Stimulated activated CD8-positive, alpha-beta memory T cell treated with anti-CD3 and anti-CD28 coated beads, Interleukin-12 subunit alpha, Interleukin-12 subunit beta, amount 100 ng/mL, for 24 hours (primary cell): ENCODE data around the gene FGD1.
"Not testable (repeated sequence)": the region's sequence is repeated elsewhere in the genome, so short reads cannot be mapped to it uniquely, and the experiment has no call there.

Experiments
- DNase-seq: peaks from one replicate; pipeline ENCODE4 v3.0.0-alpha.2; 2020; ENCODE audit errors: extremely low read depth

Gene FGD1

DNA sequence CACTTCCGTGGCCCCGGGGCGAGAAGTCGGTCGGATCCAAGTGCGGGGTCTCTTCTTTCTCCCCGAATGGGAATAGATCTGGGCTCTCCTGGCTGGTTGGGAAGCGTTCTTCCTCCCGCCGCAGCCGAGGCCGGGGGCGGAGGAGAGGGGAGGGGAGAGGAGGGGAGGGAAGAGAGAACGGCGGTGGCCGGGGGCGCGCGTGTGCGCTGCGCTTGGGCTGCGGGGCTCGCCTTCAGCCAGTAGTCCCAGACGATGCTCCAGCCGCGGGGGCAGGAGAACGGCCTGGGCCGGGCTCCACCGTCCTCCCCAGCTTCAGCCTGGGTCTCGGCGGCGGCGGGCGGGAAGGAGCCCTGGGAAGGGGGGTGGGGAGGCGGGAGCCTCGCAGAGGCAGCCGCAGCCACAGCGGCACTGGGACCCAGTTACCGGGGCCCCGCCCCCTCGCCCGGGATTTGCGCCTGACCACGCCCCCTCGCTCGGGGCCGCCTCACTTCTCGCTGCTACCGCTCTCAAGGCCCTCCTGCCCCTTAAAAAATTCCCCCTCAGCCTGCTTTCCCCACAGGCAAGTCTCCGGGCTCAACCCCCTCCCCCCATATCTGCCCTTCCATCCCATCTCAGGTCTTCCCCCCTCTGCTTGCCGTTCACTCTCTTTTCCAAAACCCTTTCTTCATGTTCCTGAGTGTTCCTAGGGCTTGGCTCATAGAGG, at the start of gene FGD1:
TSS of gene FGD1 (minus strand) at position 421 of the 703 bp plus-strand sequence. CDS start 802 bp downstream, outside the sequence.
- no peak for DNase-seq

DNA sequence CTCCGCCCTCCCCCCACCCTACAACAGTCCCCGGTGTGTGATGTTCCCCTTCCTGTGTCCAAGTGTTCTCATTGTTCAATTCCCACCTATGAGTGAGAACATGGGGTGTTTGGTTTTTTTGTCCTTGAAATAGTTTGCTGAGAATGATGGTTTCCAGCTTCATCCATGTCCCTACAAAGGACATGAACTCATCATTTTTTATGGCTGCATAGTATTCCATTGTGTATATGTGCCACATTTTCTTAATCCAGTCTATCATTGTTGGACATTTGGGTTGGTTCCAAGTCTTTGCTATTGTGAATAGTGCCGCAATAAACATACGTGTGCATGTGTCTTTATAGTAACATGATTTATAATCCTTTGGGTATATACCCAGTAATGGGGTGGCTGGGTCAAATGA, 46.2 kb upstream of the FGD1 start:
- not testable (repeated sequence) for DNase-seq

DNA sequence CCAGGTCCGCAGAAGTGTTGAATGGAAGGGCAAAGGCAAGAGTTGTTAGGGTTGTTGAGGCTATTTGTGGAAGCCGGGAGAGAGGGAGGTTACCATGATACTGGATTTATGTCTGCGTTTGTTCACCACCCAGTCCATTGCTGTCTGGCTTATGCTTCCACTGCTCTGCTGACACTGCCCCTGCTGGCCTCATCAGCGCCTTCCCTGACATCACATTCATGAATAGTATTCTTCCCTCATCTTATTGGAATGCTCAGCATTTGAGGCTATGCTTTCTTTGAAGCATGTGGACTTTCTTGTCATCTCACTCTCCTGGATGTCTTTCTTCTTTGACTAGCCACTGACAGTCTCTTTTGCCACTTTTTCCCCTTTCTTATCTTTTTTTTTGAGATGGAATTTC, 44.3 kb upstream of the FGD1 start:
- DNase-seq = no peak

DNA sequence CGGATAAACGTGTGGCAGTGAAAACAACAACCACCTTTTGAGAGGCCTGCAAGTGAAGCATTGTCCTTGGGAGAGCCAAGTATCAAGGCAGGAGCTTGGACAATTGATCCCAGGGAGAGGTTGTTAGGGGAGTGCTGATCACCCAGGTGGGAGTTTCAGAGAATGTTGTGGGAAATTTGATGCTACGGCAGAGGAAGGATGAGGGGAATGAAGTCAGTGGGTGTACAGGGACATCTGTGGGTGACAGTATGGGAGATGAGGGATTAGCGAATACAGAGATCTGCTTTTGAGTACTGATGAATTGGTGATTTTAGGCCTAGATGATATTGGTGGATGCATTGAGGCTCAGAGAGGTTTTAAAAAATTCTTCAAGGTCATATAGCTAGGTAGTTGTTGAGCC, 38.2 kb upstream of the FGD1 start:
- DNase-seq = no peak

DNA sequence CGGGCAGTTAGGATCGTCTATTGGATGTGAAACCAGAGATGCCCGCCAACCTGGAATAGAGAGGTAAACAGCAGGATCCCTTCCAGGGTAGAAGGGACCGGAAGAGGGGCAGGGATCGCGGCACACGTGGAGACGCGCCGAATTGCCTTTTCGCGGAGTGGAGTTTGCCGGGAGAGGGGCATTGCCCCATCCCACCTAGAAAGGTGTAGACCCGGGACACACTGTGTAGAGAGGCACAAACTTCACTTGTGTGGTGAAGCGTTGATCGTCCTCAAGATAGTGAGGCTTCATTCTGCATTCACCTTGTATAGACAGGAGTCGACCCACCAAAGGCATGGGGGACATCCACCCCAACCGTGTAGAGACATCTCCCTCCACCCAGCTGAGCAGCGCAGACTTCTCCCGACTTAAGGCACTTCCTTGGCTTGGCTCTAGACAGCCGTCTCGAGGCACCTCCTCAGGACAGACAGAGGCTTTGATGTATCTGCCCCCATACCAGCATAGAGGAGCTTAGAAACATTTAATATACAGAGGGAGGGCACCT, 34.4 kb upstream of the FGD1 start:
- DNase-seq = no peak

DNA sequence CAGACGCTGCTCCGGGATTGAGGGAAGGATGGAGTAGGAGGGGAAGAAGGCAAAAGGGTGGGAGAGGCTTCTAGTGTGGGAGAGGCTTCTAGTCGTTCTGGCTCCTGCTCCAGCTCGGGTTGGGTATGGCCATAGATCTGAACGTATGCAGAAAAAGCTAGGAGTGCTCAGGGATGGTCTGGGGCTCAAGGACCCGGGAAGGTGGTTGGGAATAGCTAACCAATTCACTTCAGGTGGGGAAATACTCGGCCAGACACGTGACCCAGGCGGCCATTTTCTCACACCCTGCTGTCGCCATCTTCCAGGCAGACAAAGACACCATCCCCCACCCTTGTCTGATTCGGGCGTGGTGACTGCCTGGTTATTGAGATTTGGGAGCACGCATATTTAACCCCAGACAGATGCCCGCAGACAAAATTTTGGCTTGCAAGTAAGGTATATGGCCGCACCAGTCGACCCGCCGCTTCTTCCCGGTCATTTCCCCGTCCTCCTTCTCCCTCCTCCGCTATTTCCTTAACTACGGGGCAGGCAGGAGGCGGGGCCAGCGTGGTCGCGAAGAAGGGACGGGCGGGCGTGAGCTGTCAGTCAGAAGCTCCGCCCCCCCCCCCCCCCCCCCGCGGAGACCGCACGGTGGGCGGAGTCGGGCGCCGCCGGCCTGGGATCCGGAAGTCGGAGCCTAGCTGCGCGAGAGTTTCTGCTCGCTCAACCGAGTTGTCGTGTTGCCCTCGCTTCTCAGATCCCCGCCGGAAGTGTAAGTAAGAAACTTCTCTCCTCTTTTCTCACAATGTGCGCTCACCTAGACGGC, 33.7 kb upstream of the FGD1 start, which contains the start of gene GNL3L:
TSS of gene GNL3L (plus strand) at position 668 of the 805 bp plus-strand sequence. CDS start 2,348 bp downstream, outside the sequence.
- peak; percentile 53 for DNase-seq

DNA sequence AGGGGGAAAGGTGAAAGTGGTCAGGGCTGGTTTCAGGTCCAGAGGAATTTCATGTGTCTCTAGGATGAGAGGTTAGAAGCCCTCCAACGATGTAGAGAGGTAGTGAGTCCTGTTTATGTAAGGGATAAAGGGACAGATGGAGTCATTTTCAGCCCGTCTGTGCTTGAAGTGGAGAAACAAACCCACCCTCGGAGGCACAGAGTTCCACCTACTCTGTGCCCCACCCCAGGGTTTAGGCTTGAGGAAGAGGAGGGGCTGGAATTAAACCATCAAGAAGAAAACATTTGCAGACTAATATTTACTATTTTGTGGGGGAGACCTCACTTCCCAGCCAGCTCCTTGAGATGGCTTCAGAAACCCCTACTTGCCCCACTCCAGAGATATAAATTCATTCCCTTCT, 33.1 kb upstream of the FGD1 start:
- no peak for DNase-seq

DNA sequence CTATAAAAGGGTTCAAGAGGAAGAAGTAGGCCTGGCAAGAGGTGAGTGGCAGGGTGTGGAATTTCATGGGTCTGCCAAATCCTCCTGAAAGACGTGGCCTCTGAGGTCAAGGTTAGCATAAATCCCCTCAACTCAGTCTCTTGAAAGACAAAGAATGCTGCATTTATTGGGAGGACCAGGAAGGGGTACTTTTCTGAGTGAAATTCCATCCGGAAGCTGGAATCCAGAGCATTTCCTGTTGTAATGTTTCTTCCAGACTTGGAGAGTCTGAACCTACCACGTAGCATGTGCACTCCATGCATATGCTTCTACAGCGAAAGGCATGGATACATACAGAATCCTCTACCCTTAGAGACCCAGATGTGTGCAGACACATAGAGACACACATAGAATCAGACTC, 13.4 kb upstream of the FGD1 start:
- DNase-seq = no peak

DNA sequence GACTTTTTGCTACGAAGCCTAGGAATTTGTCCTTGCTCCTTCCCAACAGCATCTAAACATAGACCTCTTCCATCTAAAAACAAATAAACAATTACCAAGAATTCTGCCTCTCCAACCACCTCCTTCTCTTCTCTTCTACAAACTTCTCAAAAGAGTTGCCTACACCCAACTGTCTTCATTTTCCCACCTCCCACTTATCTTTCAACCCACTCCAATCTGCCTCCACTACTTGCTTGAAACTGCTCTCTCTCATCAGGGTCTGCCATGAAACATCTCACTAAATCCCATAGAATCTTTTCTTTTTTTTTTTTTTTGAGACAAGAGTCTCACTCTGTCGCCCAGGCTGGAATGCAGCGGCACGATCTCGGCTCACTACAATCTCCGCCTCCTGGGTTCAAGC, 902 bp upstream of the FGD1 start:
- DNase-seq = no peak

DNA sequence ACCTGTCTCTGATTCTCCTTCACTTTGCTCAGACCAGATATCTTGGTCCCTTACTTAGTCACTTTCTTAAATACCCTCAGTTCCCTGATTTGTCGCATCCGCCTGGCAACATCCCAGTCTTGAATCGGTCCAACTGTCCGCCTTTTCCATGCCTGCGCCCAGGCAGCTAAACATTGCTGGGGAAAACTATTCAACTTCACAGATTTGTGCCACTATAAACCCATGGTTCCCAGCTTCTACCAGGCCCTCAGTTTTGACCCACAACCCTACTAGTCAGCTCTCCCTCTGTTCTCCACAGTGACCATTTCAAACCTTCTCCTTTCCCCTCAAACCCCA, 451 bp upstream of the FGD1 start:
- no peak for DNase-seq

DNA sequence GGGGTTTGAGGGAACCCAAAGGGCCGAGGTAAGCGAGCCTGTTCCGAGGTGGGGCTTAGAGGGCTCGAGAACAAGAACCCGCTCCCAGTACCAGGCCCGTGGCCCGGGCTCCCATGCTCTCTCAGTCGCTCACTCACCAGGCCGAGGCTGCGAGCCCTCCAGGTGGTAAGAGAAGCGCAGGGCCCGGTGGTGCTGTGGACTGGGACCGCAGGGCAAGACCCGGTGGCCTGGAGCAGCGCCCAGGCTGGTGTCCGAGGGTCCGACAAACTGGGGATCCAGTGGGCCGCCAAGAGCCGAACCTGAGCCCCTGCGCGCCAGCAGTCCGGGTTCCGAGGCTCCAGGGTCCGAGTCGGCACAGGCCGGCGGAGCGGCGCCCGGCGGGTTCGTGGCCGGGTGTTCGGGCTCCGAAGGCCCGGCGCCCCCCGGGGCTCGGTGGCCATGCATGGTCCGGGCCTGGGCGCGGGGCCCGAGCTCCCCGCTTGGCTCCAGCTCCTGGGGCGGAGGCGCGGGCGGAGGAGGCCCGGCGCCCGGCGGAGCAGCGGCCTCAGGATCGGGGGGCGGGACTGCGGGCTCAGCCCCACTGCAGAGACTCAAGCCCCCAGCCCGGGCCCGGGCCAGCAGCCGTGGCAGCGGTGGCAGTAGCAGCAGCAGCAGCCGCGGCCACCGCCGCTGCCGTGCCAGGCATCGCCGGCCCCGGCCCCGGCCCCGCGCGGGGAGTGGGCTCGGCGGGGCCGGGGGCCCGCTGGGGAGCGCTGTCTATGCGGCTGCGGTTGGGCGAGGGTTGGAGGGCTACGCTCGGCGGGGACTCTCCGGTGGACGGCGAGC, 833 bp downstream of the FGD1 start:
- no peak for DNase-seq

DNA sequence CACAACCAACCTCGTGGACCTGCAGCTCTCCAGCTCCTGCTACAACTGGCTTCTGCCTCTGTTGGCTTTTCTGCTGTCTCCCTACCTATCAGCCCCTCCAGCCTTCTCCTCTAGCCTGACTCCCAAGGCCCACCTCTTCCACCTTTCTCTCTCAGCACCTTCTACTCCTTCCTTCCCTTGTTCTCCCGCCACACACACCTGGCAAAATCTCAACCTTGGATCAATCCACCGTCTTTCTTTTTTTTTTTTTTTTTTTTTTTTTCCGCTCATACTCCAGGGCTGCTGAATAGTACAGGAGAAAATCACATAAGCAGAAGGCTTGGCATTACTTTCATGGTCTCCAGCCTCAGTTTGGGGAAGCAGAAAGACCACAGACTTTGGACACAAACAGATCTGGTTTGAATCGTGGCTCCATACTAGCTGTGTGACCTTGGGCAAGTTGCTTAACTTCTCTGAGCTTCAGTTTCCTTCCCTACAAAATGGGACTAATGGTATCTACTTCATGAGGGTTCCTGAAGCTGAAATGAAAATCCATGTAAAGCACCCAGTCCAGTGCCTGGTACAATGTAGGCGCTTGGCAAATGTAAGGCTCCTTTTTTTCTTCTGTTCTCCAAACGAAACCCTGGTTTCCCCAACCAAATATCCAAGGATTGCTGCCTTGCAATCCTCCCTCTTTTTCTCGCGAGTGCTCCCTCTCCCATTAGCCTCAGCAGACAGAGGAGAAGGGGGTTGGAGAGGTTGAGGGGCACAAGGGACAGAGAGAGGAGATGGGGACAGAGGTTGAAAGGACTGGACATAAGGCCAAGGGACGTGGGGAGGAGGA, 1.7 kb downstream of the FGD1 start:
- DNase-seq = no peak

DNA sequence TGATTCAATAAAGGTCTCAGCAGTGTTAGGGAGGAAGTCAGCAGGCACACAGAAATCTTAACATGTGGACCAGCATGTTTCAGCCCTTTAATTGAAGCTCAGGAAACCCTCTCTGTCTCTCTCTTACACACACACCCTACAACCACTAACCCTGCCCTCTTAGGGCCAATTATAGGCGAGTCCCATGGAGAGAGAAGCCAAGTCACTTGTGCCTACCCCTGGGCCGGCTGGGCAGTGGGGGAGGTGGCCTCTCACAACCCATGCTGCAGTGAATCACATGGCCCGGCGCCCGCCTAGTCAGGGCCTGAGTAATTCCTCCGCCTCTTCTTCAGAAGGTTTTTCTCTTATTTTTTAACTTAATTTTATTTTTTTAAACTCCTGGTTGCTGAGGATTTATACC, 3.7 kb downstream of the FGD1 start:
- no peak for DNase-seq

DNA sequence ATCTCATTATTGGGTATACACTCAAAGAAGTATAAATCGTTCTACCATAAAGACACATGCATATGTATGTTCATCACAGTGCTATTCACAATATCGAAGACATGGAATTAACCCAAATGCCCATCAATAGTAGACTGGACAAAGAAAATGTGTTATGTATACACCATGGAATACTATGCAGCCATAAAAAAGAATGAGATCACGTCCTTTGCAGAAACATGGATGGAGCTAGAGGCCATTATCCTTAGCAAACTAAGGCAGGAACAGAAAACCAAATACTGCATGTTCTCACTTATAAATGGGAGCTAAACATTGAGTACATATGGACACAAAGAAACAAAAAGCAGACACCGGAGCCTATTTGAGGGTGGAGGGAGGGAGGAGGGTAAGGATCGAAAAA, 6.2 kb downstream of the FGD1 start:
- not testable (repeated sequence) for DNase-seq

DNA sequence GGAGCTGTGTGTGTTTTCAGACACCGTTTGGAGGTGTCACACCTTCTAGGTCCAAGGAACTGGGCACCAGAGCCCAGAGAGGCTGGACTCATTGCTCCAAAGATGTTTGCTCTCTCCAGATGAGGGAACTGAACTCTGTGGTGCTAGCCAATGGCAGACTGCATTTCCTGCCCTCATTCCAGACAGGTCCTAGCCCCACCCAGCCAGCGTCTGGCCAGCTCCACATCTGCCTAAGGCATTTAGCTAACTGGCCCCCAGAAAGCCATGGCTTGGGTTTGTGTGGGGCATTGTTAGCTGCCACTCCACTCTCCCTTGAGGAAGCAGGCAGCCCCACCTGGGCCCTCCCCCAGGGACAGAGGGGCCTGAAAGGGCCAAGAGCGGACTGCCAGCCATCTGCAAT, 11.4 kb downstream of the FGD1 start:
- DNase-seq = no peak

DNA sequence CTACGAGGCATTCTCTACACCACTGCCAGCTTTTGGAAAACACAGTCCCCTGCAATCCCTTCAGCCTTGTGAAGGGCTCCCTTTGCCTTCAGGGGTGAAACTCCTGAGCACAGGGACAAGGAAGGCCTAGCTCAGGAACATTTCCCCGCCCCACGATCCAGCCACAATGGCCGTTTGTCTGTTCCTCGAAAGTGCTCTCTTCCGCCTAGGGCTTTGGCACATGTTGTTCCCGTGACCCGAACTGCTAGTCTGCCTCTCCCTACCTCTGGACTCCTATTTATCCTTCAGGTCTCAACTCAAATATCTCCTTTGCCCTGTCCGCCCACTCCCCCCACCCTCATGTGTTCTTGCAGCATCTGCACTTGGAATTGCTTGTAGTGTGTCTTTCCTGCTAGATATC, 12.1 kb downstream of the FGD1 start:
- no peak for DNase-seq

DNA sequence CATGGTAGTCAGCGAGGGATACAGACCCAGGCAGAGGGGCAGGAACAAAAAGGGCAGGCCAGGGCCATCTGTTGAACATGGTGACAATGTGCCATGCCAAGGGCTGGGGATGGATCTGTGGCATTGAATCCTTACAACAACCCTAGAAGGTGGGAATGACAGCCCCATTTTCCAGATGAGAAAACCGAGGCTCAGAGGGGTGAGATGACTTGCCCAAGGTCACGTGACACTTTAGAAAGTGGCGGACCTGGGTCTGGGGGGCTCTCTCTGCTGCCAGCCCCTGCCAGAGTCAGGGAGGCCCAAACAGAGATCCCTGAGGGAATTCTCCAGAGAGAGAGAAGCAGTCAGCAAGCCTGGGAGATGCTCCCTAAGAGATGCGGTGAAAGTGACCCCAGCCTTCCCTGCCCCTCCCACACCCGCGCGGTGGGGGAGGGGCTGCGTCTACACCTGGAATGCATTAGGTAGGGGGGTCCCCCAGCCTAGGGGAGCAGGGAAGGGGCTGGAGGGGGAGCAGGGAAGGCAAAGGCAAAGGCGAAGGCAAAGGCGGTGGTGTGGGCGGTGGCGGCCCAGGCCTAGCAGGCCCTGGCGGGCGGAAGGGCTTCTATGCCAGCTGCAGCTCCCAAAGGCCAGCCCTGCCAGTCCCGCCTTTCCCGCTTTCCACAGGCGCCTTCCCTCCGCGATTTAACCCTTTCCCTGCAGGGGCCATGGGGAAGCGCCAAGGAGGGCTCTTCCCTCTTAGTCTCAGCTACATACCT, 13.0 kb downstream of the FGD1 start:
- no peak for DNase-seq

DNA sequence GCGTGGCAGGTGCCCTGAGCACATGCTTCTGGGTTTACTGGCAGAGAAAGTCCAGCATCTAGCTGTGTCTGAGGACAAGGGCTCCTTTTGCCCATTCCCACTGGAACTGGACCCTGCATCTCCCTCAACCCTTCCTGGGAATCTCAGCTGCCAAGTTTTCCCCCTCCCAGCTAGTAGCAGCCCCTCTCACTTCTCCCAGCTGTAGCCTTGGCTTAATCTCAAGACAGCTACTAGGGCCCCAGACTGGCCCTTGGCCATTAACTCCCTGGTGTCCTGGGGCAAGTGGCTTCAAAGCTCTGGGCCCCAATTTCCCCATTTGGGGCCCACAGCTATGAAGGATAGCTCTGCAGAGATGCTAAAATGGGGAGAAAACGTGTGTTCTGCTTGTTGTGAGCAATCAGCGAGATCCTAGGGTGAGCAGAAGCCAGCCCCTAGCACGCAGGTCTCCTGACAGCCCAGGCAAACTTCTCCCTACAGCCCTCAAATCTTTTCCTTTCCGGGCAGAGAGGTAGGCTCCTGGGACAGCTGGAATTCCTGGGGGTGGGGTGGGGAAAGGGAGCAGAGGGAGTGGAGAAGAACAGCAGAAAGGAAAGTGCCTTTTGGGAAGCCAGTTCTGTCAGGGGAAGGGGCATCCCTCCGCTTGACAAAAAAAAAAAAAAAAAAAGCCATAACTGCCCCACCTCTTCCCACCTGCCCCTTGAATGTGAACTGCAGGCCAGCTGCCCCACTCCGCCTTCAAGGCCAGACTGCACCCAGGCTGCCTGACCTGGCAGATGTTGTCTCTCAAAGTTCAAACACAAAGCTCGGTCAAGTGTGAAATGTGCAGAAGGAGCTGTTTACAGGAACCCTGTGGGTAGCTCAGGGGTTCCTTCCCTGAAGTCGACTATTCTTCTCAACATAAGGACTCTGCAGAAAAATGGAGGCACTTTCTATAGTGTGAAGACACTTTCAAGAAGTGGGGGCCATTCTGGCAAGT, 16.6 kb downstream of the FGD1 start:
- DNase-seq = no peak
